Neural crest cell (in vitro differentiated cells): Measurements from ENCODE around the gene USP6NL. TPM values are rescaled to one million over a fixed set of nuclear protein-coding genes. Genes with fewer than 3 reads are reported as not detected.
A peak's percentile ranks its signal among the peaks of the same experiment; 100 is the strongest.

Source experiments
- DNase-seq: peaks from one replicate; pipeline ENCODE4 v3.0.0; 2021; ENCODE audit warnings: low read depth, mixed read lengths, low spot score
- H3K27ac Mint-ChIP-seq: one replicate; pipeline ENCODE4 v1.8.0; 2021; ENCODE audit warnings: mild to moderate bottlenecking, mixed read lengths; ENCODE audit not compliant: unreplicated experiment
- H3K27me3 Mint-ChIP-seq: 2 replicates; pipeline ENCODE4 v1.8.0; 2021; ENCODE audit warnings: low read depth, mild to moderate bottlenecking, mixed read lengths
- H3K36me3 Mint-ChIP-seq: 2 replicates; pipeline ENCODE4 v1.8.0; 2021; ENCODE audit warnings: low read depth, mild to moderate bottlenecking, mixed read lengths
- H3K4me1 Mint-ChIP-seq: 2 replicates; pipeline ENCODE4 v1.8.0; 2021; ENCODE audit warnings: mixed read lengths
- H3K4me3 Mint-ChIP-seq: one replicate; pipeline ENCODE4 v1.8.0; 2021; ENCODE audit warnings: mild to moderate bottlenecking, mixed read lengths
- H3K9me3 Mint-ChIP-seq: 2 replicates; pipeline ENCODE4 v1.8.0; 2021; ENCODE audit warnings: mixed read lengths
- total RNA-seq: library from RNA; stranded (reverse); gene quantifications from 2 replicates; pipeline ENCODE4 v1.2.1, GENCODE V29; 2021
- TF ChIP-seq, protein P1 (sequence below): fragments of 200-600 bp; sonication (generic); conservative IDR thresholded peaks from 2 replicates; pipeline ENCODE4 v1.5.0; 2021; ENCODE audit warnings: antibody characterized with exemption, mild to moderate bottlenecking

The USP6NL gene
- total RNA-seq, 1 donor from 2014 or later = 35.3 TPM

- no peak overlapping the region for H3K4me3 Mint-ChIP-seq
- no peaks in the 10 kb centered on the region for H3K9me3 Mint-ChIP-seq
- H3K27me3 Mint-ChIP-seq = no peaks in the 10 kb centered on the region
- no peak for DNase-seq
- no peaks in the 10 kb centered on the region for H3K36me3 Mint-ChIP-seq
- peaks cover 49% of the 10 kb centered on the region for H3K4me1 Mint-ChIP-seq
- H3K27ac Mint-ChIP-seq = no peak overlapping the region
- TF ChIP-seq, protein P1, sequence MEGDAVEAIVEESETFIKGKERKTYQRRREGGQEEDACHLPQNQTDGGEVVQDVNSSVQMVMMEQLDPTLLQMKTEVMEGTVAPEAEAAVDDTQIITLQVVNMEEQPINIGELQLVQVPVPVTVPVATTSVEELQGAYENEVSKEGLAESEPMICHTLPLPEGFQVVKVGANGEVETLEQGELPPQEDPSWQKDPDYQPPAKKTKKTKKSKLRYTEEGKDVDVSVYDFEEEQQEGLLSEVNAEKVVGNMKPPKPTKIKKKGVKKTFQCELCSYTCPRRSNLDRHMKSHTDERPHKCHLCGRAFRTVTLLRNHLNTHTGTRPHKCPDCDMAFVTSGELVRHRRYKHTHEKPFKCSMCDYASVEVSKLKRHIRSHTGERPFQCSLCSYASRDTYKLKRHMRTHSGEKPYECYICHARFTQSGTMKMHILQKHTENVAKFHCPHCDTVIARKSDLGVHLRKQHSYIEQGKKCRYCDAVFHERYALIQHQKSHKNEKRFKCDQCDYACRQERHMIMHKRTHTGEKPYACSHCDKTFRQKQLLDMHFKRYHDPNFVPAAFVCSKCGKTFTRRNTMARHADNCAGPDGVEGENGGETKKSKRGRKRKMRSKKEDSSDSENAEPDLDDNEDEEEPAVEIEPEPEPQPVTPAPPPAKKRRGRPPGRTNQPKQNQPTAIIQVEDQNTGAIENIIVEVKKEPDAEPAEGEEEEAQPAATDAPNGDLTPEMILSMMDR = no peak
Observed at GRCh38 chr10:11539191-11539868, 72.1 kb downstream of the USP6NL start.

- Mint-ChIP-seq H3K27me3 (no peaks in the 10 kb centered on the region), H3K9me3 (no peaks in the 10 kb centered on the region), H3K36me3 (no peaks in the 10 kb centered on the region), H3K27ac (peak overlapping the region; percentile 76), H3K4me3 (no peak overlapping the region), H3K4me1 (peaks cover 54% of the 10 kb centered on the region)
- TF ChIP-seq, protein P1 = no peak
- no peak for DNase-seq
Observed at GRCh38 chr10:11538834-11539190, 72.6 kb downstream of the USP6NL start.

GRCh38 chr10:11536228-11536627 lies 75.2 kb downstream of the USP6NL start:
- TF ChIP-seq, protein P1 = no peak
- H3K27ac Mint-ChIP-seq = no peak overlapping the region
- no peak overlapping the region for H3K4me3 Mint-ChIP-seq
- H3K9me3 Mint-ChIP-seq = no peaks in the 10 kb centered on the region
- no peak for DNase-seq
- H3K36me3 Mint-ChIP-seq = no peaks in the 10 kb centered on the region
- H3K27me3 Mint-ChIP-seq = no peaks in the 10 kb centered on the region
- peaks cover 58% of the 10 kb centered on the region for H3K4me1 Mint-ChIP-seq

GRCh38 chr10:11535346-11535959 lies 76.0 kb downstream of the USP6NL start:
- Mint-ChIP-seq H3K36me3 (no peaks in the 10 kb centered on the region), H3K9me3 (no peaks in the 10 kb centered on the region)
- TF ChIP-seq, protein P1 = no peak

GRCh38 chr10:11533328-11533781 lies 78.1 kb downstream of the USP6NL start:
- Mint-ChIP-seq H3K27ac (peak overlapping the region; percentile 79), H3K36me3 (no peaks in the 10 kb centered on the region), H3K4me1 (peaks cover 58% of the 10 kb centered on the region), H3K27me3 (no peaks in the 10 kb centered on the region), H3K4me3 (no peak overlapping the region), H3K9me3 (no peaks in the 10 kb centered on the region)
- TF ChIP-seq, protein P1 = peak; percentile 52
- no peak for DNase-seq

More at GRCh38 chr10:11535346-11535959, 76.0 kb downstream of the USP6NL start:
- Mint-ChIP-seq H3K4me3 (no peak overlapping the region), H3K27me3 (no peaks in the 10 kb centered on the region), H3K4me1 (peaks cover 59% of the 10 kb centered on the region), H3K27ac (peak overlapping the region; percentile 6)
- no peak for DNase-seq
